Ishikawa (cell line): Measurements from ENCODE around the gene CDH13.

ENCODE experiments used
- CREB1 ChIP-seq: IDR thresholded peaks from 2 replicates; pipeline ENCODE4 v1.6.1; 2012; ENCODE audit warnings: low read depth
- EP300 ChIP-seq: IDR thresholded peaks from 2 replicates; pipeline ENCODE4 v1.6.1; 2012; ENCODE audit warnings: borderline replicate concordance
- MAX ChIP-seq: IDR thresholded peaks from 2 replicates; pipeline ENCODE4 v1.6.1; 2012
- TCF12 ChIP-seq: IDR thresholded peaks from 2 replicates; pipeline ENCODE4 v1.6.1; 2012; ENCODE audit warnings: low read depth

GRCh38 chr16:83785455-83785854 lies 1158.7 kb downstream of the CDH13 start:
- TF ChIP-seq EP300 (no peak), TCF12 (no peak), MAX (no peak), CREB1 (no peak)
